OCI-LY7 (cell line): ENCODE data around the gene RBKS.

Experiments
- EZH2phosphoT487 ChIP-seq: fragments of 200-600 bp; sonication (generic); IDR thresholded peaks from 2 replicates; pipeline ENCODE4 v1.6.1; 2018; ENCODE audit warnings: low read depth, borderline replicate concordance, mild to moderate bottlenecking, mixed run types, antibody characterized with exemption, low read length, moderate library complexity, mixed read lengths
- TF ChIP-seq, protein P1 (sequence below): fragments of 200-600 bp; sonication (generic); conservative IDR thresholded peaks from 2 replicates; pipeline ENCODE4 v1.5.1; 2014; ENCODE audit warnings: mild to moderate bottlenecking, antibody characterized with exemption, low read length, moderate library complexity, mixed read lengths

DNA sequence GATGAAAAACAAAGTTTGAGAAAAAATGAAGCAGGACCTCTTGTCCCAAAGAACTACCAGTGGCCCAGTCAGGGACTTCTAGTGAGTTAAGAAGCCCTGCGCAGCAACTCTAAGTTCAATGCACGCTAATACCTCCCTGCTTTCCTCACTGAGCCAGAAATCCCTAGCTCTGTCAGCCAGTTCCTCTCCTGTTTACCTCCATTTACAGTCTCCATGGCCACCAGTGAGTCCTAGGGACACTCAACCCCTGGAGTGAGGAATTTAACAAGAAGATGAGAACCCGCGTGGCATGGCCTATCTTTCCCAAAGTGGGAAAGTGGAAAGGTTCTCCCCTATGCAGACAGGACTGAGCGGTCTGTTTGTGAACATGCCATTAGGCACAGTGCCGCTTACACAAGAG is 87.6 kb downstream of the RBKS start:
- TF ChIP-seq, protein P1, sequence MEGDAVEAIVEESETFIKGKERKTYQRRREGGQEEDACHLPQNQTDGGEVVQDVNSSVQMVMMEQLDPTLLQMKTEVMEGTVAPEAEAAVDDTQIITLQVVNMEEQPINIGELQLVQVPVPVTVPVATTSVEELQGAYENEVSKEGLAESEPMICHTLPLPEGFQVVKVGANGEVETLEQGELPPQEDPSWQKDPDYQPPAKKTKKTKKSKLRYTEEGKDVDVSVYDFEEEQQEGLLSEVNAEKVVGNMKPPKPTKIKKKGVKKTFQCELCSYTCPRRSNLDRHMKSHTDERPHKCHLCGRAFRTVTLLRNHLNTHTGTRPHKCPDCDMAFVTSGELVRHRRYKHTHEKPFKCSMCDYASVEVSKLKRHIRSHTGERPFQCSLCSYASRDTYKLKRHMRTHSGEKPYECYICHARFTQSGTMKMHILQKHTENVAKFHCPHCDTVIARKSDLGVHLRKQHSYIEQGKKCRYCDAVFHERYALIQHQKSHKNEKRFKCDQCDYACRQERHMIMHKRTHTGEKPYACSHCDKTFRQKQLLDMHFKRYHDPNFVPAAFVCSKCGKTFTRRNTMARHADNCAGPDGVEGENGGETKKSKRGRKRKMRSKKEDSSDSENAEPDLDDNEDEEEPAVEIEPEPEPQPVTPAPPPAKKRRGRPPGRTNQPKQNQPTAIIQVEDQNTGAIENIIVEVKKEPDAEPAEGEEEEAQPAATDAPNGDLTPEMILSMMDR, result no peak
- no peak for TF ChIP-seq EZH2phosphoT487
